ENCODE data around the gene AKIRIN1. TPM values are rescaled to one million over a fixed set of nuclear protein-coding genes. Genes with fewer than 3 reads are reported as not detected.
"Not testable (repeated sequence)": the region's sequence is repeated elsewhere in the genome, so short reads cannot be mapped to it uniquely, and the experiment has no call there.

The AKIRIN1 gene
- total RNA-seq: 49.6 TPM

DNA sequence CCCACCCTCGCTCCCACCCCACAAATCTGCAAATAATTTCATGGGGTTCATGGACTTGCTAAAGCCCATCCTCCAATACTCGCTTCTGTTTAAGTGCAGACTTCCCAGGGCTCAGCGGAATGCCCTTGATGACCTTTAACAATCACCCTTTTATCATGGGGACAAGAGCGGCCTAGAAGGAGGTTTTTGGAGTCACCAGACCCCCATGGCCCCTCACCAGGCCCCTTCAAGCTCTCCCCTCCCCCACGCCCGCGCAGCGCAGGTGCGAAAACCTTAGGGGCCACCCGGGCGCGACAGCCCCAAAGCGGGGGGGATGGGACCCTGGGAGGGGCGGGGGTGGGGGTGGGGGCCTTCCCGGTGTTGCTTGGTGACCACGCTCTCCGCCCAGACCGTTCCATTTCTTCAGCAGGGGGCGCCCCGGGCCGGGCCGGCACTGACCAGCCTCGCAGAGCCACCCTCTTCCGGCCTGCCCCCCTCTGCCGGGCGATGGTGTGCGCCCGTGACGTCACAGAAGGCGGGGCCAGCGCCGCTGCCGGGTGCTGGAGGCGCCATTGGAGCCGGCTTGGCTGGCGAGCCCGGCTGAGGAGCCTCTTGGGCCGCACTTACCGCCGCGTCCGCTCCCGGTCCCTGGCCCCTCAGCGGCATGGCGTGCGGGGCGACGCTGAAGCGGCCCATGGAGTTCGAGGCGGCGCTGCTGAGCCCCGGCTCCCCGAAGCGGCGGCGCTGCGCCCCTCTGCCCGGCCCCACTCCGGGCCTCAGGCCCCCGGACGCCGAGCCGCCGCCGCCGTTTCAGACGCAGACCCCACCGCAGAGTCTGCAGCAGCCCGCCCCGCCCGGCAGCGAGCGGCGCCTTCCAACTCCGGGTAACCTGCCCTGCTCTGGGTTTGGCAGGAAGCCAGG lies at the start of gene AKIRIN1:
AKIRIN1 (plus strand) TSS at position 539 of the 900 bp plus-strand sequence; CDS start at position 644, 105 bp downstream.
- DNase-seq (ENCODE audit: low spot score): peak; percentile 99

DNA sequence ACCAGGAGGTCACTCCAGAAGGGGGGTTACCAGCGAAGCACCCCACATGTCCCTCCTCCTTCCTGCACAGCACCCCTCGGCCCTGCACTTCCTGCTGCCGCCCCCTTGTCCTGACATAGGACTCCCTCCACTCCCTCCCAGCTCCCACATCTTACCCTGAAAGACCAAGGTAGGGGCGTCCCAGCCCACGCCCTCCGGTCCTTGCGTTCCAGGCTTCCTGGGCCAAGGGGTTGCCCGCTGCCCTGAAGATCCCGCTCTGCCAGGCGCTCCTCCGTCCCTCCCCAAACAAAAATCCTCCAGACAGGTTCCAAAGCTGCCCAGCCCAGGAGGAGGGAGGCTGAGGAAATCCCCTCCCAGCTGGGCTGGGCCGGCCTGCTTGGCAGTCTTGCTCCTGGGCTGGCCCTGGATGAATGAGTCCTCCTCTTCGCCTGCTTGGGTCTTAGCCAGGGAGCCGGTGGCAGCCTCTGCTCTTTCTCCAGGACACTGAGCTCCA lies 49.5 kb upstream of the AKIRIN1 start, which contains the start of gene RHBDL2:
RHBDL2 (minus strand) TSS at position 304 of the 493 bp plus-strand sequence. CDS start 22,618 bp downstream, outside the sequence.
- DNase-seq (ENCODE audit: low spot score): peak; percentile 82

- DNase-seq (ENCODE audit: low spot score): no peak
Measured at GRCh38 chr1:38942664-38943428, 48.2 kb upstream of the AKIRIN1 start.

GRCh38 chr1:38944547-38944946 lies 46.5 kb upstream of the AKIRIN1 start:
- DNase-seq (ENCODE audit: low spot score): no peak

GRCh38 chr1:38950553-38950952 lies 40.5 kb upstream of the AKIRIN1 start:
- DNase-seq (ENCODE audit: low spot score): no peak

DNA sequence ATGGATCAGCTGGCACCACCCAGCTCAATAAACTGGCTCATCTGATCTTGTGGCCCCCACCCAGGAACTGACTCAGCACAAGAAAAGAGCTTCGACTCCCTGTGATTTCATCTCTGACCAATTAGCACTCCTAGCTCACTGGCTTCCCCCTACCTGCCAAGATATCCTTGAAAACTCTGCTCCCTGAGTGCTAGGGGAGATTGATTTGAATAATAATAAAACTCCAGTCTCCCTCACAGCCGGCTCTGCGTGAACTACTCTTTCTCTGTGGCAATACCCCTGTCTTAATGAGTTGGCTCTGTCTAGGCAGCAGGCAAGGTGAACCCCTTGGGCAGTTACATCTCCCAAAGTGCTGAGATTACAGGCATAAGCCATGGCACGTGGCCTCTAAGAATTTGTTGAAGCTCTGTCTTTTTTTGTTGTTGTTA lies 37.6 kb upstream of the AKIRIN1 start:
- DNase-seq (ENCODE audit: low spot score): no peak

GRCh38 chr1:38958967-38959366 lies 32.1 kb upstream of the AKIRIN1 start:
- no peak for DNase-seq (ENCODE audit: low spot score)

DNA sequence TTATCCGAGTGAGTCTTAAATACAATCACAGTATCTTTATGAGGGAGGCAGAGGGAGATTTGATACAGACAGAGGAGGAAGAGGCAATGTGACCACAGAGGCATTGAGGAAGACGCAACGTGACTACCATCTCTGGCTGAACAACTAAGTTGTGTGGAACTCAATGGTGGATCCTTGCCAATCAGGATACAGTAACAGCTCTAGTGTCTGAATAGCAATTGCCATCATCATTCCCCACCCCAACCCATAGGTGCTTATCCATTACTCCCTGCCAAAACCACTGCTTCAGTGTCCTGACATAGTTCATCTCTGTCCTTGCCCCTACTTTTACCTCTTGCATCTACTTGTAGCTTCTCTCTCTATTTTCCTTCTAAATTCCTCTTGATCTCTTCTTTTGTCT lies 29.0 kb upstream of the AKIRIN1 start:
- no peak for DNase-seq (ENCODE audit: low spot score)

GRCh38 chr1:38962560-38962959 lies 28.5 kb upstream of the AKIRIN1 start:
- DNase-seq (ENCODE audit: low spot score): no peak

GRCh38 chr1:38964140-38964548 lies 26.9 kb upstream of the AKIRIN1 start:
- no peak for DNase-seq (ENCODE audit: low spot score)

GRCh38 chr1:38973145-38973544 lies 17.9 kb upstream of the AKIRIN1 start:
- DNase-seq (ENCODE audit: low spot score): not testable (repeated sequence)

- DNase-seq (ENCODE audit: low spot score): no peak
Measured at GRCh38 chr1:38973659-38974437, 17.2 kb upstream of the AKIRIN1 start.

DNA sequence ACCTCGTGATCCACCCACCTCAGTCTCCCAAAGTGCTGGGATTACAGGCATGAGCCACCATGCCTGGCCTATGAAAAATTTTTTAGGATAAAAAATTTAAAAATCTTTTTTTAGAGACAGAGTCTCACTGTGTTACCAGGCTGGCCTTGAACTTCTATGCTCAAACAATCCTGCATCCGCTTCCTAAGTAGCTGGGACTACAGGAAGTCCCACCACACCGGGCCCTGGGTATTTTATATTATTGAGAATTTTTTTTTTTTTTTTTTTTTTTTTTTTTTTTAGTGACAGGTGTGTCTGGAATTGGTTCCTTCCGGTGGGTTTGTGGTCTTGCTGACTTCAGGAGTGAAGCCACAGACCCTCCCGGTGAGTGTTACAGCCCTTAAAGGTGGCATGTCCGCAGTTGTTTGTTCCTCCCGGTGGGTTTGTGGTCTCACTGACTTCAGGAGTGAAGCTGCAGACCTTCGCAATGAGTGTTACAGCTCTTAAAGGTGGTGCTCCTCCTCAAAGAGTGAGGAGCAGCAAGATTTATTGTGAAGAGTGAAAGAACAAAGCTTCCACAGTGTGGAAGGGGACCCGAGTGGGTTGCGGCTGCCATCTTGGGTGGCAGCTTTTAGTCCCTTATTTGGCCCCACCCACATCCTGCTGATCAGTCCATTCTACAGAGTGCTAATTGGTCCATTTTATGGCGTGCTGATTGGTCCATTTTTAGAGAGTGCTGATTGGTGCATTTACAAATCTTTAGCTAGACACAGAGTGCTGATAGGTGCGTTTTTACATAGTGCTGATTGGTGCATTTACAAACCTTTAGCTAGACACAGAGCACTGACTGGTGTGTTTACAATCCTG lies 13.5 kb upstream of the AKIRIN1 start:
- not testable (repeated sequence) for DNase-seq (ENCODE audit: low spot score)

GRCh38 chr1:38978245-38978542 lies 12.9 kb upstream of the AKIRIN1 start:
- not testable (repeated sequence) for DNase-seq (ENCODE audit: low spot score)

DNA sequence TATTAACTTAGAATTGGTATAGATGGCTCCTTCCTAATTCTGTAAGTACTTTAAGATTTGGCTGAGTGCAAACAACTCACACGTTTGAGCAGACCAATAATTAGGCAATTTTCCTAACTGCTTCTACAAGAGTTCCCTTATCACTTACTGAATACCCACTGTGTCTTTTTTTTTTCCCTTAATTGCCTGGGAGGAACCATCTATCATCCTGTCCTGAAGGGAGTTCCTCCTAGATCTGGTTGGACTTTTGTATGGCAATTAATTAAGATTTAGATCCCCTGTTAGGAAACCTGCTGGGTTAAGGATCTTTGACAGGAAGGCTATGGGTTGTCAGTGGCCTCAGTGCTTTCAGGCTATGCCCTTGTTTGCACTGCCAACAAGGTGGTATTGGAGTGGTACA lies 11.7 kb upstream of the AKIRIN1 start:
- not testable (repeated sequence) for DNase-seq (ENCODE audit: low spot score)

DNA sequence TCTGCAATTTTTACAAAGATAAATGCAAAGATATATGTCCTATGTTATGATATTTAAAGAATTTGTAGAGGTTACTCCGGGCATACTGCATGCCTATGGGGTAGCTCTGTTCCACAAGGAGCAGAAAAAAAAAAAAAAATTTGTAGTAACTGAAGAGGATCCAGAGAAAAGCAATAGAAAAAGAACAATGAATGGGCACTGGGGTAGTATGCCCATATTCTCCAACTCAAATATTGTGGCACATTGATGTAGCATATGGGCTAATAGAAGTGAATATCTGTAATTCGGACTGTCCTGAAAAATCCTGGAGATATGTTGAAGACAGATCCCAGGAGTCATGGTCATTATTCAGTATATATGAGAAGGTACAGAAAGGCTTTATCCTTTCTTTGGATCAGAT lies 1.1 kb upstream of the AKIRIN1 start:
- no peak for DNase-seq (ENCODE audit: low spot score)

DNA sequence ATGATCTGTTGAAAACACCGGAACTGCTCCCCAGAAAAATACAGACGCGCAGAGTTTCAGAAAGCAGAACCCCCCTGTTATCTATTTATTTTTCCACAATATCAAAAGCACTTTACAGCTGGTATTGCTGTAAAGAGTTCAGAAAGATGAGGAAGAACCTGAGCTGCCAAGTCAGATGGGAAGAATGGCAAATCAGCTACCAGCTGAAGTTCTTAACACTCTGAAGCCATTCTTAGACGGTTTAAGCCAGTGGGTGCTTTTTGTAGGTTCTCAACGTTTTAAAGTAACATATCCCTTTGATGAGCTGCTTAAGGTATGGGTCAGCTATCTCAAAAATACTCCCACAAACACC lies 714 bp upstream of the AKIRIN1 start:
- DNase-seq (ENCODE audit: low spot score): no peak

DNA sequence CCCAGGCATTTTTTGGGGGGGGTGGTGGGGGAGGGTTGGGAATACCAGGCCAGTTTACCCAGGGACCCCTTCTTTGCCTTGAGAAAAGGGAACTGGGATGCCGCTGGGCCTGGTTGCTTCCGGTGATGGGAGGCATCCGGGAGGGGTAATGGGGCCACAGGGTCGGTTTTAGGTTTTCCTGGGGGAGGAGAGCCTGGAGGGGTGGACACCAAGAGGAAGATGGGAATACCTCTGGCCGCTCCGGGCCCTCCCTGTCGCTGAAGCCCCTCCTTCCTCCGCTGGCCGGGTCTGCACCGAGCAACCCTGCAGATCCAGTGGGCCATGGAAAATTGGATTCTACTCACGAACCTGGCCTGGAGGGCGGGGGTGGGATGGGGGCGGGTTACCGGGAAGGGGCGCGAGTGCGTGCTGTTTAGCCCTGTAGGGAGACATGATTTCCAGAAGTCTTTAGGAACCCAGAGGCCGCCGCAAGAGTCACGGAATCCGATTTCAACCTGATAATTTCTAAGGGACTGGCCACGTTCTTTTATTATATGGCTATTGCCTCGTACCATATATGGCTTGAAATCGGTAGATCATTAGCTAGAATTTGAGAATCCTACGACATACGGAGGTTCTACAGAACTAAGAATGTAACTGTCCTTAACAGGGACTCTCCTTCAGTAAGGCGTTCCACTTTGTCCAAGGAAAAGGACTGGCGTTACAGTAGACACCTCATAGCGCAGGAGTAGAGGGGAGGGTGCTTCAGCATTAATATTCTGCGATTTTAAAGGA lies 749 bp downstream of the AKIRIN1 start:
- peak; percentile 49 for DNase-seq (ENCODE audit: low spot score)

DNA sequence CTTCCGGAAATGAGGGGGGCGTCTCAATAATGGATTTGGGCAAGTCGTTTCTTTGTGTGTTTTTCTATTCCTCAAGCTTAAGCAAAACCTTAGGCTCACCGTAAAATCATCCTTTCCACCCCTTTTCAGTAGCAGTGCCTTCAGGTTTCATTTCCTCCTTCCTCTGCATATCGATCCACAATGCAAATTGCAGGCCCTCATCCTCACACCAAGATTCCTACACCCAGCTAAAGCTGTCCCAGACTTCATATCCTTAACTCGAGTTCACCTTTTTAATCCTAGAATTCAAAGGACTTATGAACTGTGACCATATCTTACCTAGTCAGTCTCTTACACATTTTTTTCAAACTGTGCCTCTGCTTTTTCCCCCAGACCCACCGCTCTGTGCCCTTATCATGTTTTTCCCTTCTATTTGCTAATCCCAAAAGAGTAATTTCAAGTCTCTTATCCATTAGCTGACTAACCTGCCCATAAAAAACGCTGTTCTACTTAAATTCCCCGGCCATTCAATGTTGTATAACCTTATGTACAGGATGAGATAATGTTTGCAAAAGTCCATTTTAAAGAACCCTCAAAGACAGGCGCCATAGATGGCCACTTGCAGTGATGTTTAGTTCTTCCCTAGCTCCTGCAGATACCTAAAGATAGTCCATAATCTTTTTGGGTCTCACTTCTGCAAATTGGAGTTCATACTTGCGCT lies 1.5 kb downstream of the AKIRIN1 start:
- no peak for DNase-seq (ENCODE audit: low spot score)

GRCh38 chr1:38994196-38994595 lies 3.1 kb downstream of the AKIRIN1 start:
- no peak for DNase-seq (ENCODE audit: low spot score)
